H1 (cell line): Measurements from ENCODE around the gene VWA5B2.

Source experiments
- CTCF ChIP-seq, 3 experiments: IDR thresholded peaks; 1 replicate in 2 of 3; 2 replicates in 1 of 3; pipeline versions ENCODE4 v1.5.1 to v1.6.1; 2011; ENCODE audit warnings: low read length in 3 of 3, mild to moderate bottlenecking in 3 of 3, inconsistent platforms in 2 of 3, low read depth in 1 of 3, moderate library complexity in 1 of 3; ENCODE audit not compliant: insufficient read depth in 1 of 3; ENCODE audit errors: control extremely low read depth in 1 of 3
- HDAC2 ChIP-seq, 2 experiments: fragments of 300-600 bp in 1 of 2; sonication (generic) in 1 of 2; IDR thresholded peaks; 2 replicates each; pipeline ENCODE4 v1.6.1; 2011 to 2012; ENCODE audit warnings: low read depth in 2 of 2, low read length in 2 of 2, mild to moderate bottlenecking in 2 of 2, moderate library complexity in 2 of 2, borderline replicate concordance in 1 of 2, inconsistent platforms in 1 of 2
- JUND ChIP-seq: IDR thresholded peaks from 2 replicates; pipeline ENCODE4 v1.6.1; 2011; ENCODE audit warnings: mild to moderate bottlenecking, improper control_type of control experiment, low read length
- MAFK ChIP-seq: IDR thresholded peaks from 2 replicates; pipeline ENCODE4 v1.6.1; 2012; ENCODE audit warnings: low read depth, mild to moderate bottlenecking, improper control_type of control experiment, low read length
- PHF8 ChIP-seq: fragments of 200-600 bp; sonication (generic); conservative IDR thresholded peaks from 2 replicates; pipeline ENCODE4 v1.7.1; 2012; ENCODE audit warnings: low read depth, mild to moderate bottlenecking, inconsistent platforms, low read length, moderate library complexity
- POLR2A ChIP-seq, 2 experiments: IDR thresholded peaks; 1 replicate in 1 of 2; 2 replicates in 1 of 2; pipeline ENCODE4 v1.6.1; 2011; ENCODE audit warnings: low read depth in 2 of 2, low read length in 2 of 2, mild to moderate bottlenecking in 2 of 2; ENCODE audit errors: control extremely low read depth in 1 of 2
- RBBP5 ChIP-seq: IDR thresholded peaks from 2 replicates; pipeline ENCODE4 v1.7.1; 2012; ENCODE audit warnings: low read depth, mild to moderate bottlenecking, inconsistent platforms, low read length, moderate library complexity, borderline replicate concordance
- RXRA ChIP-seq: IDR thresholded peaks from 2 replicates; pipeline ENCODE4 v1.6.1; 2011; ENCODE audit warnings: low read depth, mild to moderate bottlenecking, low read length, moderate library complexity; ENCODE audit not compliant: insufficient read depth
- SIX5 ChIP-seq: IDR thresholded peaks from 2 replicates; pipeline ENCODE4 v1.6.1; 2011; ENCODE audit warnings: mild to moderate bottlenecking, low read depth, low read length
- TAF1 ChIP-seq: IDR thresholded peaks from 2 replicates; pipeline ENCODE4 v1.6.1; 2011; ENCODE audit warnings: mild to moderate bottlenecking, low read depth, low read length
- USF2 ChIP-seq: IDR thresholded peaks from 2 replicates; pipeline ENCODE4 v1.6.1; 2011; ENCODE audit warnings: low read length, improper control_type of control experiment

GRCh38 chr3:184188080-184188479 lies 41.3 kb upstream of the VWA5B2 start:
- TF ChIP-seq USF2: no peak
- TF ChIP-seq POLR2A (IDR thresholded peaks at IDR 0.05; ENCODE audit: control extremely low read depth in 1 of 2, low read depth in 2 of 2, low read length in 2 of 2): no peak
- no peak for TF ChIP-seq SIX5
- no peak for TF ChIP-seq CTCF (IDR thresholded peaks at IDR 0.05; ENCODE audit: control extremely low read depth in 1 of 3, insufficient read depth in 1 of 3, low read depth in 1 of 3, low read length in 3 of 3)
- no peak for TF ChIP-seq MAFK
- no peak for TF ChIP-seq TAF1
- TF ChIP-seq RBBP5: no peak
- TF ChIP-seq PHF8: no peak
- TF ChIP-seq HDAC2 (IDR thresholded peaks at IDR 0.05; ENCODE audit: borderline replicate concordance in 1 of 2, low read depth in 2 of 2, low read length in 2 of 2): no peak
- TF ChIP-seq RXRA: no peak
- no peak for TF ChIP-seq JUND
